Stomach (tissue), 4 donors: Measurements from ENCODE around the gene STX5.

Experiments
- EP300 ChIP-seq: sonication (generic); formaldehyde crosslinking; IDR thresholded peaks from one replicate; pipeline ENCODE4 v1.6.1; 2017; ENCODE audit warnings: antibody characterized with exemption
- TF ChIP-seq, protein P1 (sequence below), 7 experiments: fragments of 450-650 bp in 4 of 7; fragments of 200-600 bp in 3 of 7; sonication (generic) in 3 of 7; IDR thresholded peaks; one replicate each; pipeline ENCODE4 v1.5.1; 2016 to 2019; ENCODE audit warnings: antibody characterized with exemption in 7 of 7, control low read depth in 2 of 7, mild to moderate bottlenecking in 1 of 7

DNA sequence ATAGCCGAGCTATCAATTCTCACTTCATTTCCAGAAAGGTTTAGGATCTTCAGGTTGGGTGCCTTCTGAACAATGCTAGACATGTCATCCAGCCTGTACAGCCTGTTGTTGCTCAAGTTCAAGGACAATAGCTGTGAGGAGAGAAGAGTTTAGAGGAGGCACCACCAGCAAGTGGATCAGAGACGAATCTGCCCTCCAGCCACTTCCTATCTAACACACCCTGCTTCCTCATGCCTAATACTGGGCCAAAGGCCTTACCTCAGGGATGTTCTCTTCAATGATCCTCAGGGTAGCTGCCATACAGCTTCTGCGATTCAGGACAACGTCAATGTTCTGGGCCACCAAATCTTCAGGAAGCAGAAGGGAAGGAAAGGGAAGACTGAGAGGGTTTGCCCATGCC, 30.8 kb downstream of the STX5 start:
- TF ChIP-seq, protein P1, sequence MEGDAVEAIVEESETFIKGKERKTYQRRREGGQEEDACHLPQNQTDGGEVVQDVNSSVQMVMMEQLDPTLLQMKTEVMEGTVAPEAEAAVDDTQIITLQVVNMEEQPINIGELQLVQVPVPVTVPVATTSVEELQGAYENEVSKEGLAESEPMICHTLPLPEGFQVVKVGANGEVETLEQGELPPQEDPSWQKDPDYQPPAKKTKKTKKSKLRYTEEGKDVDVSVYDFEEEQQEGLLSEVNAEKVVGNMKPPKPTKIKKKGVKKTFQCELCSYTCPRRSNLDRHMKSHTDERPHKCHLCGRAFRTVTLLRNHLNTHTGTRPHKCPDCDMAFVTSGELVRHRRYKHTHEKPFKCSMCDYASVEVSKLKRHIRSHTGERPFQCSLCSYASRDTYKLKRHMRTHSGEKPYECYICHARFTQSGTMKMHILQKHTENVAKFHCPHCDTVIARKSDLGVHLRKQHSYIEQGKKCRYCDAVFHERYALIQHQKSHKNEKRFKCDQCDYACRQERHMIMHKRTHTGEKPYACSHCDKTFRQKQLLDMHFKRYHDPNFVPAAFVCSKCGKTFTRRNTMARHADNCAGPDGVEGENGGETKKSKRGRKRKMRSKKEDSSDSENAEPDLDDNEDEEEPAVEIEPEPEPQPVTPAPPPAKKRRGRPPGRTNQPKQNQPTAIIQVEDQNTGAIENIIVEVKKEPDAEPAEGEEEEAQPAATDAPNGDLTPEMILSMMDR (IDR thresholded peaks at IDR 0.05), result no peak
- no peak for TF ChIP-seq EP300
